Natural killer cell (primary cell): ENCODE measurements around the gene CYP27A1. TPM values are rescaled to one million over a fixed set of nuclear protein-coding genes. Genes with fewer than 3 reads are reported as not detected.

Experiments
- ATAC-seq, 3 donors: fragments of 150-1000 bp in 2 of 3; fragments of 200-7000 bp in 1 of 3; cut with Tn5 transposase; 1 replicate in 1 of 3; 2 replicates in 2 of 3; pipeline ENCODE4 v1.10.0; 2021; ENCODE audit warnings: mild to moderate bottlenecking in 2 of 3, moderate library complexity in 2 of 3
- DNase-seq, 2 donors: peaks; one replicate each; pipeline versions ENCODE4 v3.0.0 to v3.0.0-alpha.2; 2013 to 2021; ENCODE audit warnings: mixed read lengths in 1 of 2
- H3K27ac ChIP-seq: one replicate; pipeline ENCODE4 v1.5.1; 2013; ENCODE audit warnings: mild to moderate bottlenecking, low read length
- H3K27me3 ChIP-seq: one replicate; pipeline ENCODE4 v1.6.1; 2013; ENCODE audit warnings: low read length; ENCODE audit not compliant: control insufficient read depth, insufficient read depth
- H3K36me3 ChIP-seq: one replicate; pipeline ENCODE4 v1.6.1; 2013; ENCODE audit warnings: low read length; ENCODE audit not compliant: control insufficient read depth, insufficient read depth
- H3K4me1 ChIP-seq: one replicate; pipeline ENCODE4 v1.6.1; 2013; ENCODE audit warnings: low read length; ENCODE audit not compliant: control insufficient read depth, insufficient read depth
- H3K4me3 ChIP-seq: one replicate; pipeline ENCODE4 v1.5.1; 2013; ENCODE audit warnings: low read length
- H3K9me3 ChIP-seq: one replicate; pipeline ENCODE4 v1.6.1; 2013; ENCODE audit warnings: low read length; ENCODE audit not compliant: control insufficient read depth, insufficient read depth
- H3K27ac Mint-ChIP-seq, 2 donors: one replicate each; pipeline ENCODE4 v1.8.0; 2022; ENCODE audit warnings: mild to moderate bottlenecking in 2 of 2, mixed read lengths in 2 of 2, moderate library complexity in 1 of 2
- H3K27me3 Mint-ChIP-seq, 2 donors: one replicate each; pipeline ENCODE4 v1.8.0; 2022; ENCODE audit warnings: low read depth in 2 of 2, mixed read lengths in 2 of 2
- H3K36me3 Mint-ChIP-seq: one replicate; pipeline ENCODE4 v1.8.0; 2022; ENCODE audit warnings: mixed read lengths
- H3K4me1 Mint-ChIP-seq, 2 donors: one replicate each; pipeline ENCODE4 v1.8.0; 2022; ENCODE audit warnings: mixed read lengths in 2 of 2
- H3K4me3 Mint-ChIP-seq: one replicate; pipeline ENCODE4 v1.8.0; 2022; ENCODE audit warnings: mild to moderate bottlenecking, moderate library complexity, mixed read lengths
- H3K9me3 Mint-ChIP-seq, 2 donors: one replicate each; pipeline ENCODE4 v1.8.0; 2022; ENCODE audit warnings: mixed read lengths in 2 of 2
- CTCF ChIP-seq: fragments of 200-600 bp; IDR thresholded peaks from one replicate; pipeline ENCODE4 v1.8.0; 2022; ENCODE audit warnings: antibody characterized with exemption
- WGBS: methylation state at CpG from one replicate; pipeline ENCODE4 v1.1.7; 2013; ENCODE audit warnings: missing lambda C conversion rate; ENCODE audit not compliant: insufficient coverage; 5-methylcytosine and 5-hydroxymethylcytosine counted together
- intact Hi-C: fragments of 100-400 bp; cut with micrococcal nuclease; formaldehyde crosslinking; loops from one replicate; pipeline ENCODE4 v1.14.2; 2022
- total RNA-seq, 4 donors: library from RNA; stranded (reverse); fragments of 120-200 nt in 1 of 4; gene quantifications; one replicate each; pipeline versions ENCODE4 v1.2.3 to v1.2.4, GENCODE V29; 2013 to 2022

CYP27A1 gene
- total RNA-seq, 3 donors from 2014 or later (not counting 1 experiment from before 2014, with no cell fraction given) = 0.61 to 1.6 TPM; not detected in 1

GRCh38 chr2:218812861-218813260 is 30.9 kb downstream of the CYP27A1 start:
- Mint-ChIP-seq H3K36me3 (no peaks in the 10 kb centered on the region), H3K27me3 (peaks cover 19 to 31% of the 10 kb centered on the region in 2 donors), H3K4me1 (no peaks in the 10 kb centered on the region), H3K27ac (no peak overlapping the region), H3K9me3 (no peaks in the 10 kb centered on the region), H3K4me3 (no peak overlapping the region)
- Histone ChIP-seq H3K9me3 (no peaks in the 10 kb centered on the region), H3K4me1 (no peaks in the 10 kb centered on the region), H3K27ac (no peak overlapping the region), H3K27me3 (no peaks in the 10 kb centered on the region), H3K4me3 (no peak overlapping the region), H3K36me3 (no peaks in the 10 kb centered on the region)
- intact Hi-C loops = no loop called here
- ATAC-seq = no peak
- DNase-seq = no peak
- no peak for TF ChIP-seq CTCF
- WGBS = 87% methylated on average over 4 of the region's 5 CpGs

GRCh38 chr2:218813771-218814460 is 32.0 kb downstream of the CYP27A1 start:
- H3K36me3 ChIP-seq = no peaks in the 10 kb centered on the region
- H3K4me3 Mint-ChIP-seq = no peak overlapping the region
- 75% methylated on average over 11 of the region's 11 CpGs for WGBS
- no peak overlapping the region for H3K4me3 ChIP-seq
- peaks cover 19 to 30% of the 10 kb centered on the region in 2 donors for H3K27me3 Mint-ChIP-seq
- H3K4me1 ChIP-seq = no peaks in the 10 kb centered on the region
- no peak overlapping the region for H3K27ac Mint-ChIP-seq
- no peaks in the 10 kb centered on the region for H3K9me3 Mint-ChIP-seq
- intact Hi-C loops = no loop called here
- no peaks in the 10 kb centered on the region for H3K36me3 Mint-ChIP-seq
- no peak overlapping the region for H3K27ac ChIP-seq
- H3K27me3 ChIP-seq = no peaks in the 10 kb centered on the region
- H3K9me3 ChIP-seq = no peaks in the 10 kb centered on the region
- ATAC-seq = no peak
- DNase-seq = no peak
- TF ChIP-seq CTCF = no peak
- no peaks in the 10 kb centered on the region for H3K4me1 Mint-ChIP-seq

GRCh38 chr2:218814540-218815243 is 32.7 kb downstream of the CYP27A1 start:
- Mint-ChIP-seq H3K4me1 (no peaks in the 10 kb centered on the region), H3K27me3 (peaks cover 13 to 23% of the 10 kb centered on the region in 2 donors), H3K4me3 (no peak overlapping the region), H3K9me3 (no peaks in the 10 kb centered on the region), H3K27ac (no peak overlapping the region), H3K36me3 (no peaks in the 10 kb centered on the region)
- Histone ChIP-seq H3K27me3 (no peaks in the 10 kb centered on the region), H3K9me3 (no peaks in the 10 kb centered on the region), H3K36me3 (no peaks in the 10 kb centered on the region), H3K27ac (no peak overlapping the region), H3K4me1 (no peaks in the 10 kb centered on the region), H3K4me3 (no peak overlapping the region)
- intact Hi-C loops = no loop called here
- 88% methylated on average over 10 of the region's 13 CpGs for WGBS
- DNase-seq (no peak), ATAC-seq (peak in 1 of 3 donors; percentile 30)
- TF ChIP-seq CTCF = no peak
